Parathyroid adenoma (tissue), 2 donors: ENCODE data around the gene GNAT3.

Experiments used
- H2AFZ ChIP-seq: fragments of 300-600 bp; sonication (generic); one replicate; pipeline ENCODE4 v1.7.0; 2017; ENCODE audit warnings: antibody characterized with exemption, mild to moderate bottlenecking
- H3K27ac ChIP-seq: fragments of 300-600 bp; sonication (generic); one replicate; pipeline ENCODE4 v1.7.0; 2017
- H3K27me3 ChIP-seq: fragments of 300-600 bp; sonication (generic); one replicate; pipeline ENCODE4 v1.7.0; 2017; ENCODE audit warnings: low read length; ENCODE audit not compliant: control insufficient read depth, insufficient read depth
- H3K36me3 ChIP-seq: fragments of 300-600 bp; sonication (generic); one replicate; pipeline ENCODE4 v1.7.0; 2017; ENCODE audit warnings: low read length; ENCODE audit not compliant: control insufficient read depth, insufficient read depth
- H3K4me1 ChIP-seq: fragments of 300-600 bp; sonication (generic); one replicate; pipeline ENCODE4 v1.7.0; 2017; ENCODE audit warnings: control low read depth
- H3K4me2 ChIP-seq: fragments of 300-600 bp; sonication (generic); one replicate; pipeline ENCODE4 v1.7.0; 2017; ENCODE audit warnings: low read length
- H3K4me3 ChIP-seq: fragments of 300-600 bp; sonication (generic); one replicate; pipeline ENCODE4 v1.7.0; 2017; ENCODE audit warnings: low read depth, low read length
- H3K79me2 ChIP-seq: fragments of 300-600 bp; sonication (generic); one replicate; pipeline ENCODE4 v1.7.0; 2017; ENCODE audit warnings: control low read depth
- H3K9ac ChIP-seq: fragments of 300-600 bp; sonication (generic); one replicate; pipeline ENCODE4 v1.7.0; 2017; ENCODE audit warnings: mild to moderate bottlenecking
- H3K9me3 ChIP-seq: fragments of 300-600 bp; sonication (generic); one replicate; pipeline ENCODE4 v1.7.0; 2017; ENCODE audit warnings: low read length; ENCODE audit not compliant: control insufficient read depth
- CTCF ChIP-seq: fragments of 300-600 bp; sonication (generic); IDR thresholded peaks from one replicate; pipeline ENCODE4 v1.7.0; 2017; ENCODE audit warnings: antibody characterized with exemption, mild to moderate bottlenecking
- donor health status: primary hyperparathyroidism.

GNAT3 gene

GRCh38 chr7:80415114-80415513, 96.8 kb downstream of the GNAT3 start:
- Histone ChIP-seq H3K27me3 (no peaks in the 10 kb centered on the region), H3K4me1 (no peaks in the 10 kb centered on the region), H2AFZ (no peak overlapping the region), H3K36me3 (no peaks in the 10 kb centered on the region), H3K9ac (no peak overlapping the region), H3K27ac (no peak overlapping the region), H3K79me2 (no peaks in the 10 kb centered on the region), H3K9me3 (no peaks in the 10 kb centered on the region), H3K4me2 (no peak overlapping the region), H3K4me3 (no peak overlapping the region)
- TF ChIP-seq CTCF, result no peak

- H3K36me3 ChIP-seq, result no peaks in the 10 kb centered on the region
- H3K9ac ChIP-seq, result no peak overlapping the region
Observed at GRCh38 chr7:80414331-80414730, 97.5 kb downstream of the GNAT3 start.

GRCh38 chr7:80413383-80413945, 98.4 kb downstream of the GNAT3 start:
- Histone ChIP-seq H3K79me2 (no peaks in the 10 kb centered on the region), H2AFZ (no peak overlapping the region), H3K4me3 (no peak overlapping the region), H3K4me1 (no peaks in the 10 kb centered on the region), H3K27ac (no peak overlapping the region), H3K4me2 (no peak overlapping the region), H3K27me3 (no peaks in the 10 kb centered on the region), H3K9ac (no peak overlapping the region), H3K9me3 (no peaks in the 10 kb centered on the region), H3K36me3 (no peaks in the 10 kb centered on the region)
- TF ChIP-seq CTCF, result no peak

More at GRCh38 chr7:80414331-80414730, 97.5 kb downstream of the GNAT3 start:
- Histone ChIP-seq H3K9me3 (no peaks in the 10 kb centered on the region), H3K27ac (no peak overlapping the region), H3K4me3 (no peak overlapping the region), H2AFZ (no peak overlapping the region), H3K4me2 (no peak overlapping the region), H3K27me3 (no peaks in the 10 kb centered on the region), H3K79me2 (no peaks in the 10 kb centered on the region), H3K4me1 (no peaks in the 10 kb centered on the region)
- TF ChIP-seq CTCF, result no peak

GRCh38 chr7:80412842-80413241, 99.0 kb downstream of the GNAT3 start:
- no peaks in the 10 kb centered on the region for H3K9me3 ChIP-seq
- no peak overlapping the region for H2AFZ ChIP-seq
- H3K27ac ChIP-seq, result no peak overlapping the region
- H3K4me1 ChIP-seq, result no peaks in the 10 kb centered on the region
- TF ChIP-seq CTCF, result no peak
- no peak overlapping the region for H3K4me3 ChIP-seq
- H3K79me2 ChIP-seq, result no peaks in the 10 kb centered on the region
- H3K27me3 ChIP-seq, result no peaks in the 10 kb centered on the region
- no peak overlapping the region for H3K4me2 ChIP-seq
- H3K36me3 ChIP-seq, result no peaks in the 10 kb centered on the region
- H3K9ac ChIP-seq, result no peak overlapping the region

GRCh38 chr7:80411621-80412020, 100.2 kb downstream of the GNAT3 start:
- Histone ChIP-seq H3K9me3 (no peaks in the 10 kb centered on the region), H3K27me3 (no peaks in the 10 kb centered on the region), H3K36me3 (no peaks in the 10 kb centered on the region), H2AFZ (no peak overlapping the region), H3K4me1 (no peaks in the 10 kb centered on the region), H3K79me2 (no peaks in the 10 kb centered on the region), H3K4me3 (no peak overlapping the region), H3K9ac (no peak overlapping the region), H3K4me2 (no peak overlapping the region), H3K27ac (no peak overlapping the region)
- TF ChIP-seq CTCF, result no peak
